ENCODE data around the gene NAV1.

DNA sequence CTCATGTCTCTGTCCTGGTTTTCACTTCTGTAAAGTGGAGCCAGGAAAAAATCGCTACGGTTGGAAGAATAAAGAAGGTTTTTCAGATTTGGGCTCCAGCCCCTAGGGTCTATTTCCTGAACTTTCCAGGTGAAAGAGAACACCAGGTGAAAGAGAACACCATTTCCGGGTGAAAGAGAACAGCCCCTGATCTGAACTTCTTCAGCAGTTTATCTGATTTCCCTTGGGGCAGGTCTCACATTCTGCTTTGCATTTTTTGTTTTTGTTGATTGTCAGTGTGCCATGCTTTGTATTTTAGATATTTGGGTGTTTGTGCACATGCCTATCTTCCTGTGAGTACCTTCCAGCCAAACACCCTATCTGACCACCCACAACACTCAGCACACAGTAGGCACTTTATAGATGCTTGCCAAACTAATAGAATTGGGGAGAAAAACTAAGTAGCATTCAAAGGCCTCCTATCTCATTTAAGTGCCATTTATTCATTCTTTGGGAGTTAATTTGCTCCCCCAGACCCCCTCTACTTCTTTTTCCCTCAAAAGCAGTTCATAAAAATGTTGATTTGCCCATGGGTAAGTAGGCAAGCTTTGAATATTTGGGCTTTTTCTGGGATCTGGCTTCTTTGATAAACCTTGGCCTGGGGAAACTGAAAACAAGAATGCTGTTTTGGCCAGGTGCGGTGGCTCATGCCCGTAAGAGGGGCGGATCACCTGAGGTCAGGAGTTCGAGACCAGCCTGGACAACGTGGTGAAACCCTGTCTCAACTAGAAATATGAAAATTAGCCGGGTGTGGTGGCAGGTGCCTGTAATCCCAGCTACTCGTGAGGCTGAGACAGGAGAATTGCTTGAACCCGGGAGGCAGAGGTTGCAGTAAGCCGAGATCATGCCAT lies 2.2 kb downstream of the NAV1 start:
- TF ChIP-seq POLR2A (IDR thresholded peaks at IDR 0.05), result no peak
- TF ChIP-seq, protein P1, sequence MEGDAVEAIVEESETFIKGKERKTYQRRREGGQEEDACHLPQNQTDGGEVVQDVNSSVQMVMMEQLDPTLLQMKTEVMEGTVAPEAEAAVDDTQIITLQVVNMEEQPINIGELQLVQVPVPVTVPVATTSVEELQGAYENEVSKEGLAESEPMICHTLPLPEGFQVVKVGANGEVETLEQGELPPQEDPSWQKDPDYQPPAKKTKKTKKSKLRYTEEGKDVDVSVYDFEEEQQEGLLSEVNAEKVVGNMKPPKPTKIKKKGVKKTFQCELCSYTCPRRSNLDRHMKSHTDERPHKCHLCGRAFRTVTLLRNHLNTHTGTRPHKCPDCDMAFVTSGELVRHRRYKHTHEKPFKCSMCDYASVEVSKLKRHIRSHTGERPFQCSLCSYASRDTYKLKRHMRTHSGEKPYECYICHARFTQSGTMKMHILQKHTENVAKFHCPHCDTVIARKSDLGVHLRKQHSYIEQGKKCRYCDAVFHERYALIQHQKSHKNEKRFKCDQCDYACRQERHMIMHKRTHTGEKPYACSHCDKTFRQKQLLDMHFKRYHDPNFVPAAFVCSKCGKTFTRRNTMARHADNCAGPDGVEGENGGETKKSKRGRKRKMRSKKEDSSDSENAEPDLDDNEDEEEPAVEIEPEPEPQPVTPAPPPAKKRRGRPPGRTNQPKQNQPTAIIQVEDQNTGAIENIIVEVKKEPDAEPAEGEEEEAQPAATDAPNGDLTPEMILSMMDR (IDR thresholded peaks at IDR 0.05), result no peak
- no peak for TF ChIP-seq POLR2AphosphoS5 (IDR thresholded peaks at IDR 0.05)
- TF ChIP-seq EP300 (IDR thresholded peaks at IDR 0.05), result no peak

Data from suprapubic skin (tissue), 4 donors.